ENCODE data around the gene CYTL1.

DNA sequence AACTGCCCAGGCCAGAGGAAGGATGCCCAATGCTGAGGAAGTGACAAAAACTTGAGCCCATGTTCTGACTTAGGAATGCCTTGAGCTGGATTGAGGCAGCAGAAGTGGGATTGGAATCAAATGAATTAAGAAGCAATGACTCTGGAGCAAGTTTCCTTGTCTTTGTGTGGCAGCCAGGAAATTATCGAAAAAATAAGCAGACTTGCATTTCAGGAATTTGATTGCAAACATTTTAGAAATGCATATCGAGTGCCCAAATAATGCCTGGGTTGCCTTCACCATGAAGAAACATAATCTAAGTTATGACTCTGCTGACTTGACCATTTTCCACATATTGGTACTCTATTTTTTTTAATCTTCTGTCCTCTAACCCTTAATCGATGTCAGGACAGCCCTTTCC lies 9.5 kb downstream of the CYTL1 start:
- TF ChIP-seq, protein P1, sequence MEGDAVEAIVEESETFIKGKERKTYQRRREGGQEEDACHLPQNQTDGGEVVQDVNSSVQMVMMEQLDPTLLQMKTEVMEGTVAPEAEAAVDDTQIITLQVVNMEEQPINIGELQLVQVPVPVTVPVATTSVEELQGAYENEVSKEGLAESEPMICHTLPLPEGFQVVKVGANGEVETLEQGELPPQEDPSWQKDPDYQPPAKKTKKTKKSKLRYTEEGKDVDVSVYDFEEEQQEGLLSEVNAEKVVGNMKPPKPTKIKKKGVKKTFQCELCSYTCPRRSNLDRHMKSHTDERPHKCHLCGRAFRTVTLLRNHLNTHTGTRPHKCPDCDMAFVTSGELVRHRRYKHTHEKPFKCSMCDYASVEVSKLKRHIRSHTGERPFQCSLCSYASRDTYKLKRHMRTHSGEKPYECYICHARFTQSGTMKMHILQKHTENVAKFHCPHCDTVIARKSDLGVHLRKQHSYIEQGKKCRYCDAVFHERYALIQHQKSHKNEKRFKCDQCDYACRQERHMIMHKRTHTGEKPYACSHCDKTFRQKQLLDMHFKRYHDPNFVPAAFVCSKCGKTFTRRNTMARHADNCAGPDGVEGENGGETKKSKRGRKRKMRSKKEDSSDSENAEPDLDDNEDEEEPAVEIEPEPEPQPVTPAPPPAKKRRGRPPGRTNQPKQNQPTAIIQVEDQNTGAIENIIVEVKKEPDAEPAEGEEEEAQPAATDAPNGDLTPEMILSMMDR (IDR thresholded peaks at IDR 0.05) = no peak
- TF ChIP-seq EP300 (IDR thresholded peaks at IDR 0.05) = no peak
- TF ChIP-seq EHMT2 (IDR thresholded peaks at IDR 0.05; ENCODE audit: low read depth) = no peak
- TF ChIP-seq SMC3 (IDR thresholded peaks at IDR 0.05) = no peak
